KMS-11 (cell line): ENCODE results near the gene VENTX.

Experiments
- H2AFZ ChIP-seq: fragments of 200-600 bp; sonication (generic); 2 replicates; pipeline ENCODE4 v1.6.1; 2016; ENCODE audit warnings: antibody characterized with exemption, mixed run types, low read depth
- H3K27ac ChIP-seq: fragments of 200-600 bp; sonication (generic); 2 replicates; pipeline ENCODE4 v1.6.1; 2016; ENCODE audit warnings: mild to moderate bottlenecking, mixed run types
- H3K27me3 ChIP-seq: fragments of 200-600 bp; sonication (generic); 2 replicates; pipeline ENCODE4 v1.6.1; 2017; ENCODE audit warnings: mild to moderate bottlenecking, low read depth, mixed run types, moderate library complexity; ENCODE audit not compliant: insufficient read depth
- H3K36me3 ChIP-seq: fragments of 200-600 bp; sonication (generic); 2 replicates; pipeline ENCODE4 v1.6.1; 2017; ENCODE audit warnings: mild to moderate bottlenecking, mixed run types; ENCODE audit not compliant: insufficient read depth
- H3K4me1 ChIP-seq: fragments of 200-600 bp; sonication (generic); 2 replicates; pipeline ENCODE4 v1.6.1; 2016; ENCODE audit warnings: mild to moderate bottlenecking, low read depth, mixed run types; ENCODE audit not compliant: poor library complexity, severe bottlenecking
- H3K4me2 ChIP-seq: fragments of 200-600 bp; sonication (generic); 2 replicates; pipeline ENCODE4 v1.7.0; 2016; ENCODE audit warnings: mild to moderate bottlenecking, mixed run types
- H3K4me3 ChIP-seq: fragments of 200-600 bp; sonication (generic); IDR thresholded peaks from 2 replicates; pipeline ENCODE4 v1.6.1; 2017; ENCODE audit warnings: low read depth, low read length, mixed read lengths; ENCODE audit not compliant: insufficient read depth
- H3K79me2 ChIP-seq: fragments of 200-600 bp; sonication (generic); 2 replicates; pipeline ENCODE4 v1.6.1; 2016; ENCODE audit warnings: low read depth, mixed run types; ENCODE audit not compliant: insufficient read depth
- H3K9ac ChIP-seq: fragments of 200-600 bp; sonication (generic); 2 replicates; pipeline ENCODE4 v1.6.1; 2016; ENCODE audit warnings: mild to moderate bottlenecking, mixed run types
- H4K20me1 ChIP-seq: fragments of 200-600 bp; sonication (generic); 2 replicates; pipeline ENCODE4 v1.6.1; 2016; ENCODE audit warnings: mild to moderate bottlenecking, mixed run types; ENCODE audit not compliant: insufficient read depth
- TF ChIP-seq, protein P1 (sequence below): fragments of 200-600 bp; sonication (generic); conservative IDR thresholded peaks from 2 replicates; pipeline ENCODE4 v1.6.1; 2017; ENCODE audit warnings: low read depth, mild to moderate bottlenecking, antibody characterized with exemption, low read length, moderate library complexity, mixed read lengths

Gene VENTX

DNA sequence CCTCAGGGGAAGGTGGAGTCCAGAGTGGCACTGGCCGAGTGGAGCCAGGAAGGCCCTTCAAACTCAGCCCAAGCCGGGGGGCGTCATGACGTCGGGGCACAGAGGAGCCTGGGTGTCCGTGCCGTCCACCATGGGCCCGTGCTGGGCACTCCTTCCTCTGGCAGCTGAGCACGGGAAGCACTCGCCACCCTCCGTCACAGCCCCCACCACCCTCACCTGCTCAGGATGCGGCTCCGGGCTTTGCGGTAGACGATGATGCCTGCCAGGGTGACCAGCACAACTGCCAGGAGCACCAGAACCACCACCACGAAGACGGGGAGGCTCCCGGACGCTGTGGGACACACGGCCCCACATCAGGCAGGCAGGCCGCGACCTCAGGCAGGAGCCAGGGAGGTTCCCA, 30.9 kb downstream of the VENTX start:
- no peak overlapping the region for H3K4me3 ChIP-seq
- TF ChIP-seq, protein P1, sequence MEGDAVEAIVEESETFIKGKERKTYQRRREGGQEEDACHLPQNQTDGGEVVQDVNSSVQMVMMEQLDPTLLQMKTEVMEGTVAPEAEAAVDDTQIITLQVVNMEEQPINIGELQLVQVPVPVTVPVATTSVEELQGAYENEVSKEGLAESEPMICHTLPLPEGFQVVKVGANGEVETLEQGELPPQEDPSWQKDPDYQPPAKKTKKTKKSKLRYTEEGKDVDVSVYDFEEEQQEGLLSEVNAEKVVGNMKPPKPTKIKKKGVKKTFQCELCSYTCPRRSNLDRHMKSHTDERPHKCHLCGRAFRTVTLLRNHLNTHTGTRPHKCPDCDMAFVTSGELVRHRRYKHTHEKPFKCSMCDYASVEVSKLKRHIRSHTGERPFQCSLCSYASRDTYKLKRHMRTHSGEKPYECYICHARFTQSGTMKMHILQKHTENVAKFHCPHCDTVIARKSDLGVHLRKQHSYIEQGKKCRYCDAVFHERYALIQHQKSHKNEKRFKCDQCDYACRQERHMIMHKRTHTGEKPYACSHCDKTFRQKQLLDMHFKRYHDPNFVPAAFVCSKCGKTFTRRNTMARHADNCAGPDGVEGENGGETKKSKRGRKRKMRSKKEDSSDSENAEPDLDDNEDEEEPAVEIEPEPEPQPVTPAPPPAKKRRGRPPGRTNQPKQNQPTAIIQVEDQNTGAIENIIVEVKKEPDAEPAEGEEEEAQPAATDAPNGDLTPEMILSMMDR = no peak
- H3K9ac ChIP-seq = no peak overlapping the region
- H3K36me3 ChIP-seq = no peaks in the 10 kb centered on the region
- H3K79me2 ChIP-seq = no peaks in the 10 kb centered on the region
- no peak overlapping the region for H3K27ac ChIP-seq
- H3K27me3 ChIP-seq = no peaks in the 10 kb centered on the region
- H3K4me1 ChIP-seq = peaks cover 2% of the 10 kb centered on the region
- no peak overlapping the region for H3K4me2 ChIP-seq
- no peak overlapping the region for H2AFZ ChIP-seq
- no peaks in the 10 kb centered on the region for H4K20me1 ChIP-seq

DNA sequence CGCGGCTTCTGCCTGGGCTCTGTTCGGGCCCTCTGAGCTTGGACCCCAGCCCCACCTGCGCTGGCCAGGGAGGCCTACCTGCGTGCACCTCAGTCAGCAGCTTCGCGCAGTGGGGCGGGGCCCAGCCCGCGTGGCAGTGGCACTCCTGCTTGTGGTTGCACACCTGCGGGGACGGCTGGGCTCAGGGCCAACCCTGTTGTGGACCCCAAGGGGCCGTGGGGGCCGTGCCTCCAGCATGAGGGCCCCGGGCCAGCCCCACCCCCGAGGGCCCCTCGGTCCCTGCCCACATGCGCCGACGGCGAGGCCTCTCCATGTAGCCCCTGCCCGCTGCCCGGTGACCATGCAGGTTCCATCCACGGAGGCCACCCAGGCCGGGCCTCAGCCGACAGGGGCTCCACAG, 31.7 kb downstream of the VENTX start:
- Histone ChIP-seq H3K4me3 (no peak overlapping the region), H4K20me1 (no peaks in the 10 kb centered on the region)

GRCh38 chr10:133270204-133270603, 32.5 kb downstream of the VENTX start:
- Histone ChIP-seq H3K4me3 (no peak overlapping the region), H2AFZ (no peak overlapping the region), H4K20me1 (no peaks in the 10 kb centered on the region), H3K9ac (no peak overlapping the region), H3K27me3 (no peaks in the 10 kb centered on the region), H3K4me2 (no peak overlapping the region), H3K27ac (no peak overlapping the region), H3K36me3 (no peaks in the 10 kb centered on the region), H3K4me1 (peaks cover 9% of the 10 kb centered on the region), H3K79me2 (no peaks in the 10 kb centered on the region)
- TF ChIP-seq, protein P1 = no peak

More for the DNA sequence above, 31.7 kb downstream of the VENTX start:
- H3K36me3 ChIP-seq = no peaks in the 10 kb centered on the region
- no peak overlapping the region for H3K9ac ChIP-seq
- peaks cover 8% of the 10 kb centered on the region for H3K4me1 ChIP-seq
- H3K4me2 ChIP-seq = no peak overlapping the region
- no peak overlapping the region for H2AFZ ChIP-seq
- no peaks in the 10 kb centered on the region for H3K27me3 ChIP-seq
- no peak overlapping the region for H3K27ac ChIP-seq
- TF ChIP-seq, protein P1 = no peak
- no peaks in the 10 kb centered on the region for H3K79me2 ChIP-seq

DNA sequence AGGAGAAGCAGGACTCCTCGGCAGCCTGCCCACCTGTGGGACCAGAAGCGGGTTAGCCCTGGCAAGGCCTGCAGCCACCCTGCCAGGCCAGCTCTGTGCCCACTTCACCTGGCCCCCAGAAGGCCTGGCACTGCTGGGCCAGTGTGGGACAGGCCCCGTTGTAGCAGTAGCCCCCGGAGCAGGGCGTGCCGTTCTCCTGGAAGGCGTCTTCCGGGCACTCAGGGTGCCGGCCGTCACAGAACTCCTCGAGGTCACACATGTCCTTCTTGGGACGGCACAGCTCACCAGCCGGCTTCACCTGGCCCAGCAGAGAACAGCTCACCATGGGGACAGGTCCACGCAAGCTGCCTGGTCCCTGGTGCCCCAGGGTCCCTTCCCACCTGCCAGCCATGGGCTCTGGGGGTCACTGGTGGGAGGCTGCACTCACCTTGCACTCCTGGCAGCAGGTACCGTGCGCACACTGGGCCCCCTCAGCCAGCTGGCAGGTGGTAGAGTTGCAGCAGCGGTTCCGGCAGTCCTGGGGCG, 33.2 kb downstream of the VENTX start:
- no peaks in the 10 kb centered on the region for H3K36me3 ChIP-seq
- TF ChIP-seq, protein P1 = no peak
- no peak overlapping the region for H3K27ac ChIP-seq
- peaks cover 15% of the 10 kb centered on the region for H3K4me1 ChIP-seq
- no peak overlapping the region for H3K9ac ChIP-seq
- H3K4me2 ChIP-seq = no peak overlapping the region
- H3K4me3 ChIP-seq = no peak overlapping the region
- H4K20me1 ChIP-seq = no peaks in the 10 kb centered on the region
- H2AFZ ChIP-seq = no peak overlapping the region
- H3K79me2 ChIP-seq = no peaks in the 10 kb centered on the region
- H3K27me3 ChIP-seq = no peaks in the 10 kb centered on the region
